Ascending aorta (tissue), 2 donors: ENCODE measurements around the gene EIF5. TPM values are rescaled to one million over a fixed set of nuclear protein-coding genes. Genes with fewer than 3 reads are reported as not detected.

Experiments used
- DNase-seq, 2 donors: peaks; one replicate each; pipeline ENCODE4 v3.0.0-alpha.2; 2019; ENCODE audit warnings: low spot score in 2 of 2
- H3K27ac ChIP-seq, 2 donors: fragments of 200-600 bp; sonication (generic); one replicate each; pipeline ENCODE4 v1.5.1; 2016 to 2017; ENCODE audit warnings: mild to moderate bottlenecking in 1 of 2
- H3K27me3 ChIP-seq: fragments of 200-600 bp; sonication (generic); one replicate; pipeline ENCODE4 v1.5.1; 2017
- H3K36me3 ChIP-seq, 2 donors: fragments of 200-600 bp; sonication (generic); one replicate each; pipeline ENCODE4 v1.5.1; 2016
- H3K4me1 ChIP-seq, 2 donors: fragments of 200-600 bp; sonication (generic); one replicate each; pipeline ENCODE4 v1.5.1; 2016 to 2017; ENCODE audit warnings: mild to moderate bottlenecking in 1 of 2
- H3K4me3 ChIP-seq, 2 donors: fragments of 200-600 bp; sonication (generic); one replicate each; pipeline ENCODE4 v1.5.1; 2016 to 2017; ENCODE audit warnings: mild to moderate bottlenecking in 1 of 2
- H3K9me3 ChIP-seq, 2 donors: fragments of 200-600 bp; sonication (generic); one replicate each; pipeline ENCODE4 v1.5.1; 2016
- intact Hi-C: fragments of 100-400 bp; cut with DNase I; formaldehyde crosslinking; loops from one replicate; pipeline ENCODE4 v1.15.1; 2023
- total RNA-seq: library from RNA; depleted of rRNA; stranded (reverse); fragments of >200 nt; gene quantifications from one replicate; pipeline ENCODE4 v1.1.0, GENCODE V29; 2016
- TF ChIP-seq, protein P1 (sequence below), 3 experiments: fragments of 200-600 bp in 2 of 3; fragments of 450-650 bp in 1 of 3; sonication (generic) in 2 of 3; IDR thresholded peaks; one replicate each; pipeline ENCODE4 v1.5.1; 2016 to 2019; ENCODE audit warnings: antibody characterized with exemption in 3 of 3, mild to moderate bottlenecking in 1 of 3, moderate library complexity in 1 of 3

Gene EIF5
- total RNA-seq, 1 donor from 2014 or later = 85.5 TPM

- Histone ChIP-seq H3K36me3 (no peaks in the 10 kb centered on the region), H3K27me3 (no peaks in the 10 kb centered on the region), H3K4me3 (no peak overlapping the region), H3K4me1 (no peaks in the 10 kb centered on the region), H3K27ac (no peak overlapping the region), H3K9me3 (no peaks in the 10 kb centered on the region)
- TF ChIP-seq, protein P1, sequence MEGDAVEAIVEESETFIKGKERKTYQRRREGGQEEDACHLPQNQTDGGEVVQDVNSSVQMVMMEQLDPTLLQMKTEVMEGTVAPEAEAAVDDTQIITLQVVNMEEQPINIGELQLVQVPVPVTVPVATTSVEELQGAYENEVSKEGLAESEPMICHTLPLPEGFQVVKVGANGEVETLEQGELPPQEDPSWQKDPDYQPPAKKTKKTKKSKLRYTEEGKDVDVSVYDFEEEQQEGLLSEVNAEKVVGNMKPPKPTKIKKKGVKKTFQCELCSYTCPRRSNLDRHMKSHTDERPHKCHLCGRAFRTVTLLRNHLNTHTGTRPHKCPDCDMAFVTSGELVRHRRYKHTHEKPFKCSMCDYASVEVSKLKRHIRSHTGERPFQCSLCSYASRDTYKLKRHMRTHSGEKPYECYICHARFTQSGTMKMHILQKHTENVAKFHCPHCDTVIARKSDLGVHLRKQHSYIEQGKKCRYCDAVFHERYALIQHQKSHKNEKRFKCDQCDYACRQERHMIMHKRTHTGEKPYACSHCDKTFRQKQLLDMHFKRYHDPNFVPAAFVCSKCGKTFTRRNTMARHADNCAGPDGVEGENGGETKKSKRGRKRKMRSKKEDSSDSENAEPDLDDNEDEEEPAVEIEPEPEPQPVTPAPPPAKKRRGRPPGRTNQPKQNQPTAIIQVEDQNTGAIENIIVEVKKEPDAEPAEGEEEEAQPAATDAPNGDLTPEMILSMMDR (IDR thresholded peaks at IDR 0.05) = no peak
- DNase-seq = no peak
- intact Hi-C loops = no loop called here
Observed at GRCh38 chr14:103377522-103378037, 43.5 kb downstream of the EIF5 start.

DNA sequence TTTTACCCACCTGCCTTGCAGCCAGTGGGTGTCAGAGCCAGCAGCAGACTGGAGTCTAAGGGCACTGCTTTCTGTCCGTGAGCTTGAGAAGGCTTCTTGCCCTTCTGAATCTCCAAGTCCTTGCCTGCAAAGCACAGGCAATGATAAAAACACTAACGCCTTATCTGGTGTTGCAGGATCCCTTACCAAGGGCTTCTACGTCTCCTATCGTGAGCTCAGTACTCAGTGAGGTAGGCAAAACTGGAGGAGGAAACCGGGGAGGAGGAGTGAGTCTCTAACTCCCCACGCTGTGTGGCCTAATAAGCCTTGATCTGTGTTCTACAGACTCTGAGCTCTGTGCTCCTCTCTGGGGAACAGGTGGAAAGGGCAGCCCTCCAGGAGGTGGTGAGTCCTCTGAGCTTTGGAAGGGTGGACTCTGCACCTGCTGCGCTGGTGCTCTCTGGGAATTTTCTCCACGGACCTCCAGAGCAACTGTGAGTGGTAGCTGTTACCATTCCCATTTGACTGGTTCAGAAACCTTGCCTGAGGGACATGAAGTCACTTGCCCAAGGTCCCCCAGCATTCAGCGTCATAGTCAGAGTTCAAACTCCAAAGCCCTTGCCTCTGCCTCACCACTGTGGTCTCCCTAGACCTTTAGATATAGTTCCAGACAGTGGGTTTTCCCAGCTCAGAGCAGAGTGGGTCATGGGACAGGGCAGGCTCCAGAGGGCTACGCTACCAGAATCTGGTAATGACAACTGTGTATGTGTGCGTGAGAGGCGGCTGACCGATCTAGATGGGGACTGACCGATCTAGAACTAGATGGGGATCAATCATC is 44.2 kb downstream of the EIF5 start:
- TF ChIP-seq, protein P1 (IDR thresholded peaks at IDR 0.05) = no peak
- no peaks in the 10 kb centered on the region for H3K36me3 ChIP-seq
- no peaks in the 10 kb centered on the region for H3K27me3 ChIP-seq
- H3K4me3 ChIP-seq = no peak overlapping the region
- DNase-seq = no peak
- H3K4me1 ChIP-seq = no peaks in the 10 kb centered on the region
- H3K27ac ChIP-seq = no peak overlapping the region
- no peaks in the 10 kb centered on the region for H3K9me3 ChIP-seq
- intact Hi-C loops = no loop called here

GRCh38 chr14:103380719-103381377 is 46.8 kb downstream of the EIF5 start:
- Histone ChIP-seq H3K4me1 (peaks cover 0 to 5% of the 10 kb centered on the region in 2 donors), H3K4me3 (no peak overlapping the region), H3K27me3 (no peaks in the 10 kb centered on the region), H3K36me3 (no peaks in the 10 kb centered on the region), H3K9me3 (no peaks in the 10 kb centered on the region), H3K27ac (no peak overlapping the region)
- TF ChIP-seq, protein P1 (IDR thresholded peaks at IDR 0.05) = no peak
- intact Hi-C loops = no loop called here
- DNase-seq = no peak

DNA sequence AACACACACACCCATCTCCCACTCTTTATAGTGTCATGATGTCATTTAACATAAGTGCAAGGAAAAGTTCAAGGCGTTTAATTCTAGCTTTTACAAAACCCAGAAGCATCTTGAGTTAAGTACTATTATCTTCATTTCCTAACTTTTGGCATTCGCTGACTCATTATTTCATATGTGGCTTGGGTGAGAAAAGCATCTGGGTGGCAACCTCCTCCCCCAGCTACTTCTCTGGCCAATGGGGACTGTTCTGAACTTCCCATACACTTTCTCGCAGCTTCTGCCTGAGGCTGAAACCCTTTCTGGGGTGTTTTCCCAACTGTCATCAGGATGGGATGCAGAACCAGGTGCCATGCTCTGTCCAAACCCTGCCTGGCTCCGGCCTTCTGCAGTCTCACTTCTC is 48.3 kb downstream of the EIF5 start:
- Histone ChIP-seq H3K4me1 (peaks cover 6 to 12% of the 10 kb centered on the region in 2 donors), H3K36me3 (no peaks in the 10 kb centered on the region), H3K9me3 (no peaks in the 10 kb centered on the region), H3K27me3 (no peaks in the 10 kb centered on the region), H3K27ac (no peak overlapping the region), H3K4me3 (no peak overlapping the region)
- intact Hi-C loops = no loop called here
- TF ChIP-seq, protein P1 (IDR thresholded peaks at IDR 0.05) = no peak
- DNase-seq = no peak

- DNase-seq = no peak
Observed at GRCh38 chr14:103384450-103385151, 50.6 kb downstream of the EIF5 start.

More at GRCh38 chr14:103384450-103385151, 50.6 kb downstream of the EIF5 start:
- Histone ChIP-seq H3K4me1 (peaks cover 6 to 25% of the 10 kb centered on the region in 2 donors), H3K4me3 (peak overlapping the region; percentile 94 to 95), H3K9me3 (no peaks in the 10 kb centered on the region), H3K27ac (peak overlapping the region; percentile 98 to 99), H3K36me3 (no peaks in the 10 kb centered on the region), H3K27me3 (no peaks in the 10 kb centered on the region)
- intact Hi-C loops = loop anchor here (1.0 kb wide), 1 partner anchor 50 kb away; the partner anchor contains the start of gene EIF5
- TF ChIP-seq, protein P1 (IDR thresholded peaks at IDR 0.05) = no peak
